OCI-LY3 (cell line): ENCODE measurements around the gene MAD1L1.

Experiments
- CTCF ChIP-seq: fragments of 200-600, 300-600 bp; sonication (generic); IDR thresholded peaks from 2 replicates; pipeline ENCODE4 v1.5.1; 2014; ENCODE audit warnings: antibody characterized with exemption, low read length, low read depth
- EZH2phosphoT487 ChIP-seq: fragments of 200-600 bp; shearing (Covaris generic); IDR thresholded peaks from 2 replicates; pipeline ENCODE4 v1.6.1; 2018; ENCODE audit warnings: antibody characterized with exemption, mixed run types, low read depth

DNA sequence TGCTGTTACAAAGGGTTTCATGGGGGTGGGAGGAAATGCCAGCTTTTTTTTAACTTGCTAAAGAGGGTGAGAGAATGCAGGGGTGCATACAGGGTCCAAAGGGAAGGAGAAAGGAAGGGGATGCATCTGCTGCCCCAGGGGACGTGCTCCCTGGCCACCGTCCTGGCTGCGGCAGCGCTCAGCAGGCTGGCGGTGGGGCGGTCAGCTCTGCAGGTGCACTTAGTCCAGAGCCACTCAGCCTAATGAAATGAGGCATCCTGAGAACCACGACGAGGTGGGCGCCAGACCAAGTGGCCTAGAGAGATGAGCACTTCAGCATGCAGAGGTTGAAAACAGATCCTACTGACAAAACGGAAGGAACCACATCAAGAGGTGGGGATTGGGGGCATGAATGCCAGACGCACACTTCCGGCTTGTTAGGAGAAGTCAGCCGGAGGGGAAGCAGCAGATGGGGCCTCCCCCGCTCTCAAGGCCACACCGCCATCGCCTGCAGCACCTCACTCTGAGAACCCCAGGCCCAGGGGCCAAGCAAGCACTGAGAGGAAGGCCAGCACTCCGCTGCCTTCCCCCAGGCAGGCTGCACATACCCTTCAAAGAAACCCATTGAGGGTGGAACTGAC is 94.5 kb downstream of the MAD1L1 start:
- TF ChIP-seq CTCF (no peak), EZH2phosphoT487 (no peak)
